OCI-LY1 (cell line): Measurements from ENCODE around the gene TNRC6C.

Experiments used
- H2AFZ ChIP-seq: fragments of 200-600 bp; sonication (generic), shearing (Covaris generic); 2 replicates; pipeline ENCODE4 v1.6.0; 2014; ENCODE audit warnings: antibody characterized with exemption, mild to moderate bottlenecking, low read length
- H3F3A ChIP-seq: fragments of 200-600 bp; sonication (generic), shearing (Covaris generic); 2 replicates; pipeline ENCODE4 v1.6.0; 2014; ENCODE audit warnings: mild to moderate bottlenecking, antibody characterized with exemption, low read length, moderate library complexity; ENCODE audit not compliant: insufficient read depth
- H3K27ac ChIP-seq: fragments of 200-600 bp; sonication (generic); 2 replicates; pipeline ENCODE4 v1.5.1; 2014; ENCODE audit warnings: low read length, mixed run types, mild to moderate bottlenecking, low read depth; ENCODE audit not compliant: poor library complexity, severe bottlenecking
- H3K27me3 ChIP-seq: fragments of 200-600 bp; sonication (generic); 2 replicates; pipeline ENCODE4 v1.6.0; 2014; ENCODE audit warnings: antibody characterized with exemption, mild to moderate bottlenecking, low read length, moderate library complexity; ENCODE audit not compliant: insufficient read depth
- H3K36me3 ChIP-seq: fragments of 200-600 bp; sonication (generic); 2 replicates; pipeline ENCODE4 v1.6.1; 2014; ENCODE audit warnings: mild to moderate bottlenecking, antibody characterized with exemption, low read length, moderate library complexity, mixed read lengths; ENCODE audit not compliant: insufficient read depth
- H3K4me1 ChIP-seq: fragments of 200-600 bp; sonication (generic); 2 replicates; pipeline ENCODE4 v1.5.1; 2014; ENCODE audit warnings: mild to moderate bottlenecking, low read length, moderate library complexity; ENCODE audit not compliant: insufficient read depth, severe bottlenecking
- H3K4me2 ChIP-seq: fragments of 200-600 bp; sonication (generic), shearing (Covaris generic); 2 replicates; pipeline ENCODE4 v1.6.1; 2014; ENCODE audit warnings: low read length
- H3K4me3 ChIP-seq: fragments of 200-600 bp; sonication (generic); 2 replicates; pipeline ENCODE4 v1.5.1; 2014; ENCODE audit warnings: low read length, low read depth, mild to moderate bottlenecking, mixed read lengths; ENCODE audit not compliant: poor library complexity, severe bottlenecking
- H3K79me2 ChIP-seq: fragments of 200-600 bp; shearing (Covaris generic); 2 replicates; pipeline ENCODE4 v1.6.1; 2016; ENCODE audit warnings: mixed run types, low read length, mixed read lengths; ENCODE audit not compliant: insufficient read depth
- H3K9ac ChIP-seq: fragments of 200-600 bp; sonication (generic), shearing (Covaris generic); 2 replicates; pipeline ENCODE4 v1.6.1; 2014; ENCODE audit warnings: mild to moderate bottlenecking, low read length, mixed read lengths
- H3K9me2 ChIP-seq: fragments of 200-600 bp; sonication (generic), shearing (Covaris generic); 2 replicates; pipeline ENCODE4 v1.6.1; 2014; ENCODE audit warnings: low read depth, mild to moderate bottlenecking, low read length, mixed read lengths
- H3K9me3 ChIP-seq: fragments of 200-600 bp; shearing (Covaris generic); 2 replicates; pipeline ENCODE4 v1.6.1; 2014; ENCODE audit warnings: low read length, mixed read lengths
- H4K20me1 ChIP-seq: fragments of 200-600 bp; sonication (generic), shearing (Covaris generic); 2 replicates; pipeline ENCODE4 v1.6.0; 2016; ENCODE audit warnings: mild to moderate bottlenecking, low read length; ENCODE audit not compliant: insufficient read depth
- EZH2 ChIP-seq: fragments of 200-600 bp; sonication (generic), shearing (Covaris generic); IDR thresholded peaks from 2 replicates; pipeline ENCODE4 v1.8.0; 2017; ENCODE audit warnings: borderline replicate concordance, mixed run types, mild to moderate bottlenecking, antibody characterized with exemption, low read length, moderate library complexity, mixed read lengths
- TF ChIP-seq, protein P1 (sequence below): fragments of 200-600 bp; sonication (generic), shearing (Covaris generic); IDR thresholded peaks from 2 replicates; pipeline ENCODE4 v1.5.1; 2017; ENCODE audit warnings: mild to moderate bottlenecking, antibody characterized with exemption, low read length, moderate library complexity, mixed read lengths

The TNRC6C gene

DNA sequence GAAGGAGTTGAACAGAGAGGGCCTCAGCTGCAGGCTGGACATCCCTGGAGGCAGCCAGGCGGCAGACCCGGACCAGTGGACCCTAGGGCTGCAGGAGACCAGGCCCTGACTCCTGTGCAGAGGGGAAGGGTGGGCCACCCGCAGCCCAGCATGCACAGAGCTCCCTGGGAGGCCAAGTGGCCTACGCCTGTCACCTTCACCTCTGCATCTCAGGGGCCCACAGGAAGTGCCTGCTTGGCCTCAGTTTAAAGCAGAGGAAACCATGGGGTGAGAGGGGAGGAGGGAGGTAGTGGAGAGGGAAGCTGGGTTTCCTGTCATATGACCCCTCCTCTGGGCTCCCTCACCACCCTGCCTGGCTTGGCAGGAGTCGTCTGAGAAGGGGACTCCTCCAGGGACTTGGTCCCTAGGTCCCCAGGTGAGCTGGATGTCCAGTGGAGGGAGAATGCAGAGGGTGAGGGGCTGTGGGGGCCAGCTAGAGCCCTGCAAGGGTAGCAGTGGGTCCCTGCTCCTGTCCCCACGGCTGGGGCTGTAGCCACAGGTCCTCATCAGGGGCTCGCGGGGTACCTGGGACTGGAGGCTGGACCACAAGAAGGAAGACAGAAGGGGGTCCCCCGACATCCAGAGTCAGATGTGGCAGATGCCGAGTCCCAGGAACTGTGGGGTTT, 172.1 kb downstream of the TNRC6C start, which contains the start of gene TMC8:
Gene TMC8, plus strand, starts transcription at position 335 of the 665 bp plus-strand sequence. CDS start 818 bp downstream, outside the sequence.
- TF ChIP-seq EZH2, result no peak
- TF ChIP-seq, protein P1, sequence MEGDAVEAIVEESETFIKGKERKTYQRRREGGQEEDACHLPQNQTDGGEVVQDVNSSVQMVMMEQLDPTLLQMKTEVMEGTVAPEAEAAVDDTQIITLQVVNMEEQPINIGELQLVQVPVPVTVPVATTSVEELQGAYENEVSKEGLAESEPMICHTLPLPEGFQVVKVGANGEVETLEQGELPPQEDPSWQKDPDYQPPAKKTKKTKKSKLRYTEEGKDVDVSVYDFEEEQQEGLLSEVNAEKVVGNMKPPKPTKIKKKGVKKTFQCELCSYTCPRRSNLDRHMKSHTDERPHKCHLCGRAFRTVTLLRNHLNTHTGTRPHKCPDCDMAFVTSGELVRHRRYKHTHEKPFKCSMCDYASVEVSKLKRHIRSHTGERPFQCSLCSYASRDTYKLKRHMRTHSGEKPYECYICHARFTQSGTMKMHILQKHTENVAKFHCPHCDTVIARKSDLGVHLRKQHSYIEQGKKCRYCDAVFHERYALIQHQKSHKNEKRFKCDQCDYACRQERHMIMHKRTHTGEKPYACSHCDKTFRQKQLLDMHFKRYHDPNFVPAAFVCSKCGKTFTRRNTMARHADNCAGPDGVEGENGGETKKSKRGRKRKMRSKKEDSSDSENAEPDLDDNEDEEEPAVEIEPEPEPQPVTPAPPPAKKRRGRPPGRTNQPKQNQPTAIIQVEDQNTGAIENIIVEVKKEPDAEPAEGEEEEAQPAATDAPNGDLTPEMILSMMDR, result no peak
- no peaks in the 10 kb centered on the region for H3K9me2 ChIP-seq
- peaks cover 77% of the 10 kb centered on the region for H3K4me1 ChIP-seq
- H3K9me3 ChIP-seq, result no peaks in the 10 kb centered on the region
- no peaks in the 10 kb centered on the region for H3K27me3 ChIP-seq
- peak within 1 kb of the TSS; percentile 92 for H3K9ac ChIP-seq
- H3K36me3 ChIP-seq, result peaks cover 12% of the 10 kb centered on the region
- H2AFZ ChIP-seq, result no peak within 1 kb of the TSS
- peak within 1 kb of the TSS; percentile 72 for H3K4me3 ChIP-seq
- H3K79me2 ChIP-seq, result no peaks in the 10 kb centered on the region
- no peaks in the 10 kb centered on the region for H3F3A ChIP-seq
- peak within 1 kb of the TSS; percentile 89 for H3K4me2 ChIP-seq
- peak within 1 kb of the TSS; percentile 92 for H3K27ac ChIP-seq
- no peaks in the 10 kb centered on the region for H4K20me1 ChIP-seq

DNA sequence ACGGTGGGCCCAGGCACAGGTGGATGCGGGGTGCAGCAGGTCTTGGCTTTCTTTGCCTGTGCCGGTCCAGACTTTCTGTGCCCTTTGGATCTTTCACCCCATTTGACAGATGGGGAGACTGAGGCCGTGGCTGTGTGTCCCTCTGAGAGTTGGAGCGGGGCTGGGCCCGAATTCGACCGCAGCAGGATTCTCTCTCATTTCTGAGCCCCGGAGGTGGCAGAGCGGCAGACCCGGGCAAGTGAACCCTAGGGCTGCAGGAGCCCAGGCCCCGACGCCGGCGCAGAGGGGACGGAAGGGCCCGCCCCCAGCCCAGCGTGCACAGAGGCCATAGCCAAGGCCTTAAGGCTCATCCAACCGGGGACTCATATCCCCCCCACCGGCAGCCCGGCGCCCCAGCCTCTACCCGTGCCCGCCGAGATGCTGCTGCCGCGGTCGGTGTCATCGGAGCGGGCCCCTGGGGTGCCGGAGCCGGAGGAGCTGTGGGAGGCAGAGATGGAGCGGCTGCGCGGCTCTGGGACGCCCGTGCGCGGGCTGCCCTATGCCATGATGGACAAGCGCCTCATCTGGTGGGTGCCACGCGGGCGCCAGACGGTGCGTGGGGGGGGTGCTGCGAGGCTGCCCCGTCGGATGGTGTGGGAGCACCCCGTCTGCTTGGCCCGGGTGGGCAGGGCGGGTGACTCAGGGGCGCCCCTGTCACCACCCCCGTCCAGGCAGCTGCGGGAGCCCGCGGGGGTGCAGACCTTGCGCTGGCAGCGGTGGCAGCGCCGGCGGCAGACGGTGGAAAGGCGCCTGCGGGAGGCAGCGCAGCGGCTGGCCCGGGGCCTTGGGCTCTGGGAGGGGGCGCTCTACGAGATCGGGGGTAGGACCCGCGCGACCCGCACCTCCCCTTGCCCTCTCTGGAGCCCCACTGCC, 172.9 kb downstream of the TNRC6C start:
- H3K4me1 ChIP-seq, result peaks cover 68% of the 10 kb centered on the region
- H3K9me2 ChIP-seq, result no peaks in the 10 kb centered on the region
- H3K36me3 ChIP-seq, result peaks cover 20% of the 10 kb centered on the region
- no peak for TF ChIP-seq EZH2
- TF ChIP-seq, protein P1, result no peak
- peak overlapping the region; percentile 92 for H3K27ac ChIP-seq
- H3K4me3 ChIP-seq, result peak overlapping the region; percentile 72
- H3K27me3 ChIP-seq, result no peaks in the 10 kb centered on the region
- no peaks in the 10 kb centered on the region for H3K9me3 ChIP-seq
- H3K9ac ChIP-seq, result peak overlapping the region; percentile 92
- no peaks in the 10 kb centered on the region for H3K79me2 ChIP-seq
- H4K20me1 ChIP-seq, result no peaks in the 10 kb centered on the region
- H3F3A ChIP-seq, result no peaks in the 10 kb centered on the region
- no peak overlapping the region for H2AFZ ChIP-seq
- H3K4me2 ChIP-seq, result peak overlapping the region; percentile 89

DNA sequence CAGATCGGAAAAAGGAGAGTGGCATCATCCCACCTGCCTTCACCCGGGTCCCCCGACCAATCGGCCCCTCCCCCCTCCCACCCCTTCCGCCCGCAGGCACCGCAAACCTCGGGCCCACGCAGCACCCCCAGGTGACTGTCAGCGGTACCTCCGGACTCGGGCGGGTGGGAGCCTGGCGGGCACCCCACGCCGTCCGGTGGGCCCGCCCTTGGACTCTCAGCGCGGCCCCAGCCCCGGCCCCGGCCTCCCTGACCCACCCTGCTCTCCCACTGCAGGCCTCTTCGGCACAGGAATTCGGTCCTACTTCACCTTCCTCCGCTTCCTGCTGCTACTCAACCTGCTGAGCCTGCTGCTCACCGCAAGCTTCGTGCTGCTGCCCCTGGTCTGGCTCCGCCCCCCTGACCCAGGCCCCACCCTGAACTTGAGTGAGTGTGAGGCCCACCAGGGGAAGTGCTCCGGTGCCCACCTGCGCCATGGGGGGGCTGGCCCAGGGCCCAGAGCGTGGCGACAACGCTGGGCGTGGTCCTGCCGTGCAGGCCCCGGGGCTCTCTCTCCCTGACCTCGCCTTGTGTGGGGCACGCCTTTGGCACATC, 173.7 kb downstream of the TNRC6C start:
- no peak overlapping the region for H2AFZ ChIP-seq
- TF ChIP-seq, protein P1, result peak; percentile 8; the same call in 1 of the 2 replicates
- no peak for TF ChIP-seq EZH2

More for the DNA sequence above, 173.7 kb downstream of the TNRC6C start:
- peak overlapping the region; percentile 89 for H3K4me2 ChIP-seq
- no peaks in the 10 kb centered on the region for H3K79me2 ChIP-seq
- H3K27ac ChIP-seq, result peak overlapping the region; percentile 92
- H4K20me1 ChIP-seq, result no peaks in the 10 kb centered on the region
- H3K27me3 ChIP-seq, result no peaks in the 10 kb centered on the region
- H3K9me3 ChIP-seq, result no peaks in the 10 kb centered on the region
- H3K4me3 ChIP-seq, result peak overlapping the region; percentile 72
- H3F3A ChIP-seq, result no peaks in the 10 kb centered on the region
- H3K4me1 ChIP-seq, result peaks cover 68% of the 10 kb centered on the region
- H3K9ac ChIP-seq, result peak overlapping the region; percentile 92
- H3K9me2 ChIP-seq, result no peaks in the 10 kb centered on the region
- peaks cover 27% of the 10 kb centered on the region for H3K36me3 ChIP-seq
